DMS153 (cell line): ENCODE results near the gene ALPK1.

Source experiments
- DNase-seq: peaks from one replicate; lab custom pipeline; 2025; lab: John Stamatoyannopoulos, UW

ALPK1 gene

GRCh38 chr4:112328734-112329130, 31.6 kb downstream of the ALPK1 start:
- no peak for DNase-seq

- no peak for DNase-seq
These were observed 32.7 kb downstream of the ALPK1 start for GRCh38 chr4:112329672-112330375.

GRCh38 chr4:112330921-112331320, 33.8 kb downstream of the ALPK1 start:
- DNase-seq: no peak

GRCh38 chr4:112332398-112332797, 35.2 kb downstream of the ALPK1 start:
- no peak for DNase-seq

GRCh38 chr4:112340023-112340422, 42.9 kb downstream of the ALPK1 start:
- DNase-seq: no peak

GRCh38 chr4:112341033-112341432, 43.9 kb downstream of the ALPK1 start:
- DNase-seq: no peak

- peak; percentile 12 for DNase-seq
These were observed 46.3 kb downstream of the ALPK1 start for GRCh38 chr4:112343330-112344080.

GRCh38 chr4:112348488-112349158, 51.5 kb downstream of the ALPK1 start:
- DNase-seq: peak; percentile 76

GRCh38 chr4:112352736-112353135, 55.6 kb downstream of the ALPK1 start:
- no peak for DNase-seq

GRCh38 chr4:112355662-112356061, 58.5 kb downstream of the ALPK1 start:
- no peak for DNase-seq

GRCh38 chr4:112357453-112357852, 60.3 kb downstream of the ALPK1 start:
- no peak for DNase-seq

- DNase-seq: no peak
These were observed 60.7 kb downstream of the ALPK1 start for GRCh38 chr4:112357897-112358296.

GRCh38 chr4:112358415-112358814, 61.2 kb downstream of the ALPK1 start:
- DNase-seq: no peak

- no peak for DNase-seq
These were observed 62.0 kb downstream of the ALPK1 start for GRCh38 chr4:112358952-112359749.

- DNase-seq: no peak
These were observed 64.1 kb downstream of the ALPK1 start for GRCh38 chr4:112361181-112361791.

- no peak for DNase-seq
These were observed 73.3 kb downstream of the ALPK1 start for GRCh38 chr4:112370466-112370865.

- DNase-seq: no peak
These were observed 74.2 kb downstream of the ALPK1 start for GRCh38 chr4:112371361-112371760.

- no peak for DNase-seq
These were observed 77.7 kb downstream of the ALPK1 start for GRCh38 chr4:112374850-112375249.

GRCh38 chr4:112377171-112377570, 80.0 kb downstream of the ALPK1 start:
- DNase-seq: no peak

- no peak for DNase-seq
These were observed 80.5 kb downstream of the ALPK1 start for GRCh38 chr4:112377594-112378242.

- DNase-seq: no peak
These were observed 81.1 kb downstream of the ALPK1 start for GRCh38 chr4:112378243-112378620.
